HG03460 (cell line): ENCODE results near the gene KIAA0930.

Experiments used
- ATAC-seq: cut with Tn5 transposase; IDR thresholded peaks from one replicate; pipeline ENCODE4 v1.9.1; 2021; ENCODE audit not compliant: unreplicated experiment

The KIAA0930 gene

DNA sequence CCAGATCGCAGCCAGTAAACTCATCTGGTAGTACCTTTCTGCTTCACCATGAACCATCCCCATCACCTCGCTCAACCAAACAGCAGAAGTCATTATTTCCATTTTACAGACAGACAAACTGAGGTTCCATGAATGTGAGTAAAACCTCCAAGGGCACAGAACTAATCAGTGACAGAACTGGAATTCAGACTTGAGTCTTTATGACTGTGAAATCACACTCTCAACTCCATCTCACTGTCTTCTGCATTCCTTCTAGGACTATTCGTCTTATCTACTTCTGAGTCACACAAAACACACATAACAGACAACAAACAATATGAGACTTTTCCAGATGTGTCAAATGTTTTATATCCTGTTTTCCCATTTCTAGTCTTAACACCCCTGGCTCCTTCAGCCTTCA, 86.3 kb downstream of the KIAA0930 start:
- ATAC-seq = no peak

DNA sequence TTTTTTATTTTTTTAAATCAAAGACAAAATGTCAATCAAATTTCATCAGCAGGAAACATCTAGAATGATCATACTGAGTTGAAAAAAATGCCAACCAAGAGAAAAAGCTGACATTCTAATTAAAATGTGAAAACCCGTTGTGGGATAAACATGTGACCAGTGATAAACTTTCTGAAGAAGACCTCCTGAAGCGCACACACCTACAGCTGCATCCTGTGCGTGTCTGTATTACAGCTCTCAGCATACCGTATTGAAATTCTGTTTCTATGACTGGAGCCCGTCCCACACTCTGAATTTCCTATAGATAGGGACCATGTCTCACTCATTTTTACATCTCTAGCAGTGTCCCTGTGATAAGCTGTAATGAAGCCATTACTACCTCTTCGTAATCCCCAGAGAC, 89.2 kb downstream of the KIAA0930 start:
- ATAC-seq = no peak

DNA sequence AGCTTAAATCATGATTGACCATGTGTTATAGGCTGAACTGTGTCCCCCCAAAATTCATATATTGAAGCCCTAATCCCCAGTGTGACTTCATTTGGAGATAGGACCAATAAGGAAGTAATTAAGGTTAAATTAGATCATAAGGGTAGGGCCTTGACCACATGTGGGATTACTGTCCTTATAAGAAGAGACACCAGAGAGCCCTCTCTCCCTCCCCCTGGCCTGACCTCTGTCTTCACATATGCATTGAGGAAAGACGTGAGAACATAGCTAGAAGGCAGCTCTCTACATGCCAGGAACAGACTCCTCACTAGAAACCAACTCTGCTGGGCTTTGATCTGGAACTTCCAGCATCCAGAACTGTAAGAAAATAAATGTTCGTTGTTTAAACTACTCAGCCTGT, 90.6 kb downstream of the KIAA0930 start:
- ATAC-seq = no peak

DNA sequence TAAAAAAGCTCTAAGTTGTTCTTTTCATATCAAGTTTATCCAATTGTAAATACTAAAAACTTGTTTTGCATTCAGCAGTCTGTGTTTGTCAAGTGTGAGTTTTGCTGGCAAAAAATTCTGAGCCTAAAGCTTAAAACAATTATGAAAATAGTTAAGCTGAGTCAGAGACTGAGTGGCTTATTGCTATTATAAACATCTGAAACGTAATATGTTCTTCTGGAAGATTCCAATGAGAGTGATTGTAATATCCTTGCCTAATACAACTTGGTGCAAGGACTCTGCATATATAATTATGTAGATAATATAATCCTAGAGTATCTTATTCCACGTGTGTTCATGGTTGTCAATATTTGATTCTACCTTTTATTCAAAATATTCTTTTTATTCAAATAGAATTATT, 91.0 kb downstream of the KIAA0930 start:
- ATAC-seq = no peak

GRCh38 chr22:45144916-45145315, 95.8 kb downstream of the KIAA0930 start:
- ATAC-seq = no peak

- no peak for ATAC-seq
These were observed 98.3 kb downstream of the KIAA0930 start for GRCh38 chr22:45142376-45142775.
